PC-3 (cell line): ENCODE measurements around the gene SLC7A6OS.

ENCODE experiments used
- CTCF ChIP-seq: fragments of 300-600 bp; sonication (generic); conservative IDR thresholded peaks from 2 replicates; pipeline ENCODE4 v1.5.1; 2017; ENCODE audit warnings: antibody characterized with exemption, low read depth, mild to moderate bottlenecking, low read length
- EZH2 ChIP-seq: fragments of 300-600 bp; sonication (generic); IDR thresholded peaks from one replicate; pipeline ENCODE4 v1.6.1; 2017; ENCODE audit warnings: antibody characterized with exemption, mild to moderate bottlenecking, low read length; ENCODE audit not compliant: unreplicated experiment

DNA sequence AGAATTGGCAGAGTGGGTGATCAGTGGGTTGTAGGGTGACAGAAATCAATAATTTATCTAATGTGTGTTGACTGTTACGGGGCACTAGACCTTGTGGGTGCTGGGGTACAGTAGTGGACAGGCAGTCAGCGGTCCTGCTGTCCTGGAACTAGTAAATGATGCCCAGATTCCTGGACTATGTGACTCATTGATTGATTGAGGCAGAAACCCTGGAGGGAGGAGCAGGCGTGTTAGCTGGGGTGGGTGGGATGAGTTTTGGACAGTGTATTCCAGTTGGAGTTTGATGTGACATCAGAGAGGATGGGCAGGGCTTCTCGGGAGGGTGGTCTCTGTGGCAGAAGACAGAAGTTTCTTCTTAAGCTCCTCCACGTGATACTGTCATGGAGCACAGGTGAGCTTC, 24.4 kb upstream of the SLC7A6OS start:
- TF ChIP-seq CTCF (no peak), EZH2 (no peak)
